Bronchus fibroblast of lung (primary cell): ENCODE data around the gene SOWAHB. TPM values are rescaled to one million over a fixed set of nuclear protein-coding genes. Genes with fewer than 3 reads are reported as not detected.

Experiments used
- total RNA-seq: library from RNA; depleted of rRNA; stranded (reverse); fragments of >200 nt; gene quantifications from 2 replicates; pipeline ENCODE4 v1.2.3, GENCODE V29; 2015

Gene SOWAHB
- total RNA-seq = not detected in 2 replicates

GRCh38 chr4:76897536-76898384 lies at the start of gene SOWAHB:
TSS of gene SOWAHB (minus strand) at chr4:76898144. CDS start at chr4:76897849, 295 bp downstream.

Other genes with a start within 250 kb of the SOWAHB start
- gene SEPTIN11, start 51.6 kb upstream of the SOWAHB start, total RNA-seq = 150 and 341 TPM in 2 replicates
- 82.7 and 87.3 TPM in 2 replicates for gene CCNI, start 177.8 kb upstream of the SOWAHB start, total RNA-seq